H1 (cell line): ENCODE results near the gene EFHC1. TPM values are rescaled to one million over a fixed set of nuclear protein-coding genes. Genes with fewer than 3 reads are reported as not detected.

Source experiments
- CTCF ChIA-PET: fragments of 300-600 bp; sonication (Branson Sonifier 250); formaldehyde crosslinking; loops from one replicate; lab custom pipeline; 2021; ENCODE audit not compliant: partially characterized antibody; lab: Charles Lee
- POLR2A ChIA-PET: fragments of 300-600 bp; sonication (Branson Sonifier 250); formaldehyde crosslinking; loops from one replicate; lab custom pipeline; 2021; ENCODE audit warnings: inconsistent platforms; ENCODE audit not compliant: partially characterized antibody; lab: Charles Lee
- DNase-seq, 2 experiments: peaks; one replicate each; pipeline versions ENCODE4 v3.0.0 to v3.0.0-alpha.2; 2010 to 2022; ENCODE audit warnings: low spot score in 2 of 2, low read depth in 1 of 2, mixed read lengths in 1 of 2
- FAIRE-seq: peaks from 2 replicates; lab custom pipeline; 2011; peaks lifted over from hg19 to GRCh38; lab: Jason Lieb, UNC
- H2AFZ ChIP-seq: 2 replicates; pipeline ENCODE4 v1.8.1; 2012; ENCODE audit warnings: low read length, inconsistent platforms
- H2AK5ac ChIP-seq: 2 replicates; pipeline ENCODE4 v1.6.1; 2013; ENCODE audit warnings: low read depth, low read length
- H2BK120ac ChIP-seq: replicated peaks from 2 replicates; pipeline ENCODE3; 2013; ENCODE audit warnings: low read depth, low read length, inconsistent platforms
- H2BK12ac ChIP-seq: 2 replicates; pipeline ENCODE4 v1.6.1; 2013; ENCODE audit warnings: low read depth, low read length
- H2BK15ac ChIP-seq: 2 replicates; pipeline ENCODE4 v1.6.1; 2013; ENCODE audit warnings: low read length
- H2BK20ac ChIP-seq: 2 replicates; pipeline ENCODE4 v1.6.1; 2013; ENCODE audit warnings: low read length
- H2BK5ac ChIP-seq: 2 replicates; pipeline ENCODE4 v1.6.1; 2013; ENCODE audit warnings: low read depth, low read length
- H3K14ac ChIP-seq: 2 replicates; pipeline ENCODE4 v1.6.1; 2013; ENCODE audit warnings: inconsistent platforms; ENCODE audit not compliant: insufficient read length
- H3K18ac ChIP-seq: 2 replicates; pipeline ENCODE4 v1.6.1; 2013; ENCODE audit warnings: low read length; ENCODE audit errors: extremely low read depth
- H3K23ac ChIP-seq: 2 replicates; pipeline ENCODE4 v1.6.1; 2013; ENCODE audit warnings: inconsistent platforms; ENCODE audit not compliant: insufficient read length
- H3K23me2 ChIP-seq: 2 replicates; pipeline ENCODE4 v1.6.1; 2013; ENCODE audit warnings: low read depth, low read length
- H3K27ac ChIP-seq: 2 replicates; pipeline ENCODE4 v1.6.1; 2011; ENCODE audit warnings: low read depth, low read length, inconsistent platforms
- H3K27me3 ChIP-seq, 4 experiments: replicated peaks in 1 of 4; 1 replicate in 1 of 4; 2 replicates in 3 of 4; pipeline versions ENCODE4 v1.6.1 to v1.8.1; 2011 to 2013; ENCODE audit warnings: low read length in 3 of 4, mild to moderate bottlenecking in 3 of 4, inconsistent platforms in 2 of 4, mixed read lengths in 2 of 4, moderate library complexity in 1 of 4; ENCODE audit not compliant: control insufficient read depth in 3 of 4, insufficient read depth in 3 of 4; ENCODE audit errors: extremely low read depth in 1 of 4
- H3K36me3 ChIP-seq, 4 experiments: 2 replicates each; pipeline versions ENCODE4 v1.6.1 to v1.8.1; 2011 to 2013; ENCODE audit warnings: mild to moderate bottlenecking in 4 of 4, low read length in 3 of 4, moderate library complexity in 2 of 4, control low read depth in 1 of 4, inconsistent platforms in 1 of 4; ENCODE audit not compliant: insufficient read depth in 4 of 4, control insufficient read depth in 2 of 4
- H3K4ac ChIP-seq: replicated peaks from 2 replicates; pipeline ENCODE3; 2013; ENCODE audit warnings: low read length, low read depth, mixed read lengths, inconsistent platforms; ENCODE audit not compliant: insufficient read length
- H3K4me1 ChIP-seq, 4 experiments: replicated peaks in 1 of 4; 1 replicate in 1 of 4; 2 replicates in 3 of 4; pipeline versions ENCODE4 v1.6.1 to v1.8.1; 2011 to 2013; ENCODE audit warnings: low read length in 3 of 4, inconsistent platforms in 2 of 4, mixed read lengths in 1 of 4; ENCODE audit not compliant: insufficient read depth in 4 of 4, control insufficient read depth in 3 of 4
- H3K4me2 ChIP-seq, 2 experiments: 2 replicates each; pipeline versions ENCODE4 v1.6.1 to v1.8.1; 2011 to 2013; ENCODE audit warnings: low read depth in 2 of 2, low read length in 2 of 2, control low read depth in 1 of 2, inconsistent platforms in 1 of 2, mild to moderate bottlenecking in 1 of 2; ENCODE audit not compliant: insufficient read depth in 1 of 2
- H3K4me3 ChIP-seq, 4 experiments: fragments of 200-600, 300-600 bp in 1 of 4; sonication (generic), shearing (Covaris generic), sonication (Bioruptor Twin) in 1 of 4; 2 replicates each; pipeline versions ENCODE4 v1.5.1 to v1.8.1; 2011 to 2016; ENCODE audit warnings: low read length in 4 of 4, low read depth in 3 of 4, control low read depth in 2 of 4, inconsistent platforms in 2 of 4, mild to moderate bottlenecking in 2 of 4, mixed read lengths in 1 of 4, moderate library complexity in 1 of 4; ENCODE audit not compliant: insufficient read depth in 2 of 4; ENCODE audit errors: extremely low read depth in 1 of 4
- H3K56ac ChIP-seq: replicated peaks from 2 replicates; pipeline ENCODE3; 2013; ENCODE audit warnings: low read depth, mild to moderate bottlenecking, mixed read lengths, low read length, inconsistent platforms; ENCODE audit not compliant: insufficient read length
- H3K79me1 ChIP-seq: 2 replicates; pipeline ENCODE4 v1.6.1; 2013; ENCODE audit warnings: low read depth, low read length, control low read depth
- H3K79me2 ChIP-seq, 2 experiments: 2 replicates each; pipeline versions ENCODE4 v1.6.1 to v1.8.1; 2012 to 2013; ENCODE audit warnings: low read length in 2 of 2, mild to moderate bottlenecking in 2 of 2, inconsistent platforms in 1 of 2; ENCODE audit not compliant: insufficient read depth in 2 of 2, control insufficient read depth in 1 of 2
- H3K9ac ChIP-seq, 4 experiments: replicated peaks in 1 of 4; 1 replicate in 1 of 4; 2 replicates in 3 of 4; pipeline versions ENCODE4 v1.6.1 to v1.8.1; 2011 to 2013; ENCODE audit warnings: low read depth in 3 of 4, low read length in 3 of 4, control low read depth in 2 of 4, mild to moderate bottlenecking in 2 of 4, moderate library complexity in 2 of 4, inconsistent platforms in 1 of 4; ENCODE audit errors: extremely low read depth in 1 of 4
- H3K9me3 ChIP-seq, 2 experiments: 2 replicates each; pipeline versions ENCODE4 v1.6.1 to v1.8.1; 2012 to 2013; ENCODE audit warnings: mild to moderate bottlenecking in 2 of 2, moderate library complexity in 2 of 2, control low read depth in 1 of 2, inconsistent platforms in 1 of 2, low read depth in 1 of 2, low read length in 1 of 2, mixed read lengths in 1 of 2; ENCODE audit not compliant: insufficient read depth in 2 of 2
- H4K20me1 ChIP-seq, 2 experiments: replicated peaks in 1 of 2; 2 replicates each; pipeline versions ENCODE3 to v1.8.1; 2011 to 2013; ENCODE audit warnings: inconsistent platforms in 2 of 2, low read length in 2 of 2, mild to moderate bottlenecking in 1 of 2; ENCODE audit not compliant: insufficient read depth in 2 of 2, control insufficient read depth in 1 of 2
- H4K5ac ChIP-seq: 2 replicates; pipeline ENCODE4 v1.6.1; 2013; ENCODE audit warnings: low read length, low read depth, mixed read lengths, inconsistent platforms; ENCODE audit not compliant: insufficient read length
- H4K8ac ChIP-seq: 2 replicates; pipeline ENCODE4 v1.8.0; 2013; ENCODE audit warnings: mild to moderate bottlenecking, moderate library complexity, low read length, inconsistent platforms; ENCODE audit not compliant: insufficient read depth; ENCODE audit errors: extremely low read depth
- H4K91ac ChIP-seq: replicated peaks from 2 replicates; pipeline ENCODE3; 2013; ENCODE audit warnings: low read length, mixed read lengths, inconsistent platforms; ENCODE audit not compliant: insufficient read length
- FOSL1 ChIP-seq: IDR thresholded peaks from 2 replicates; pipeline ENCODE4 v1.6.1; 2011; ENCODE audit warnings: mild to moderate bottlenecking, low read depth, low read length, moderate library complexity; ENCODE audit not compliant: insufficient read depth
- POLR2AphosphoS5 ChIP-seq: IDR thresholded peaks from 2 replicates; pipeline ENCODE4 v1.6.1; 2011; ENCODE audit warnings: low read depth, low read length
- RAD21 ChIP-seq, 2 experiments: IDR thresholded peaks in 1 of 2; conservative IDR thresholded peaks in 1 of 2; 2 replicates each; pipeline ENCODE4 v1.6.1; 2011; ENCODE audit warnings: low read depth in 2 of 2, low read length in 2 of 2, improper control_type of control experiment in 1 of 2, inconsistent platforms in 1 of 2, mild to moderate bottlenecking in 1 of 2, moderate library complexity in 1 of 2
- WGBS, 2 experiments: shearing (Covaris generic) in 1 of 2; methylation state at CpG; one replicate each; pipeline versions ENCODE4 v1.1.6 to v1.1.7; 2013 to 2015; ENCODE audit warnings: low lambda C conversion rate in 2 of 2, mixed read lengths in 2 of 2, inconsistent platforms in 1 of 2, low coverage in 1 of 2, missing lambda C conversion rate in 1 of 2; ENCODE audit not compliant: insufficient replicate concordance in 2 of 2, insufficient coverage in 1 of 2, insufficient read length in 1 of 2; ENCODE audit errors: extremely low coverage in 1 of 2, missing lambda C conversion rate in 1 of 2; 5-methylcytosine and 5-hydroxymethylcytosine counted together
- polyA plus RNA-seq, 7 experiments: library from polyadenylated mRNA; depleted of rRNA in 3 of 7; stranded (reverse) in 5 of 7; unstranded in 2 of 7; fragments of >200 nt in 5 of 7; fragments of 200-250 nt in 2 of 7; gene quantifications; 1 replicate in 5 of 7; 2 replicates in 1 of 7; 4 replicates in 1 of 7; pipeline versions ENCODE4 v1.2.1 to v1.2.3, GENCODE V29; 2011 to 2013; ENCODE audit warnings: missing spikeins in 2 of 7, mixed read lengths in 2 of 7
- total RNA-seq: library from RNA; stranded (reverse); fragmentation: NEBNext Ultra II Directional; extraction: Animal tissue kit (Norgen Biotek cat#: 25700); gene quantifications from 2 replicates; pipeline ENCODE4 v1.2.1, GENCODE V29; 2021

EFHC1 gene
- total and polyA plus RNA-seq, 2 of the 8 experiments (the other 6 are each of a cell fraction or from before 2014, with no cell fraction given): 10.5 to 16.4 TPM

DNA sequence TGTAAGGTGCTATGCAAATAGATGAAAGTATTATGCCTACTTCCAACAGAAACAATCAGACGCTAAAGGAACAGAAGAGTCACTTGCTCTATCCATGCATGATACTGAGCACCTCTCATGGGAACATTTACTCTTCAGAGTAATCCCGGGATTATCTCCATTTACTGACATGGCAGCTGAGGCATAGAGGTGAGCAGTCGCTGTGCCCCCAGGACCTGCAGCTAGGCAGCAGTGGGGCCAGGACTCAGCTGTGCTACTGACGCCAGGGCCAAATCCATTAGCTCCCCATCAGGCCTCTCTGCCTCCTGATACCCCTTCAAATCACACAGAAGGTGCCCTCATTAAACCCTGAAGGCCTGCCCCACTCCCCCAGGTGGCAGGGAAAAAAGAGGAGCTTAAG lies 104.8 kb downstream of the EFHC1 start:
- 86% methylated on average over 4 of the region's 4 CpGs; no CpG with 5 or more reads in 1 of the 2 experiments for WGBS, 2 experiments
- no peak overlapping the region for H3K56ac ChIP-seq
- TF ChIP-seq RAD21 (IDR thresholded peaks at IDR 0.05 in 1 of 2, conservative IDR thresholded peaks at IDR 0.05 in 1 of 2; ENCODE audit: low read depth in 2 of 2, low read length in 2 of 2) (no peak), FOSL1 (no peak), POLR2AphosphoS5 (no peak)

More for the DNA sequence above, 104.8 kb downstream of the EFHC1 start:
- Histone ChIP-seq H3K27me3 (no peaks in the 10 kb centered on the region), H3K4me3 (no peak overlapping the region), H4K20me1 (peaks cover 0 to 3% of the 10 kb centered on the region in 2 experiments), H3K4me2 (no peak overlapping the region), H2AFZ (no peak overlapping the region), H3K9me3 (no peaks in the 10 kb centered on the region), H2BK15ac (no peak overlapping the region), H2BK20ac (no peak overlapping the region), H2BK12ac (no peak overlapping the region), H3K14ac (no peak overlapping the region), H4K5ac (no peak overlapping the region), H2BK5ac (no peak overlapping the region), H3K18ac (no peak overlapping the region), H3K23ac (no peak overlapping the region), H4K8ac (no peak overlapping the region), H2AK5ac (no peak overlapping the region), H3K27ac (no peak overlapping the region), H3K23me2 (no peaks in the 10 kb centered on the region), H3K79me2 (no peaks in the 10 kb centered on the region; a peak in 1 of 4 replicates), H3K4ac (no peak overlapping the region), H3K79me1 (no peaks in the 10 kb centered on the region; the same call in 1 of the 2 replicates), H3K4me1 (peaks cover 0 to 3% (median 2%) of the 10 kb centered on the region in 4 experiments; a peak in 4 of 7 replicates), H3K36me3 (no peaks in the 10 kb centered on the region), H2BK120ac (no peak overlapping the region), H3K9ac (no peak overlapping the region), H4K91ac (no peak overlapping the region)
- FAIRE-seq (no peak), DNase-seq (no peak)
- ChIA-PET POLR2A (interaction anchor here (1.8 kb wide), 1 partner anchor 9 kb away, joined by 4 read pairs; no protein-coding TSS in a partner anchor), CTCF (interaction anchor here (1.1 to 2.8 kb wide), 5 partner anchors 11 to 73 kb away, joined by 4 to 15 read pairs (median 5); no protein-coding TSS in a partner anchor)
